HS-27A (cell line): ENCODE data around the gene AEBP2.
A peak's percentile ranks its signal among the peaks of the same experiment; 100 is the strongest.
"Not testable (repeated sequence)": the region's sequence is repeated elsewhere in the genome, so short reads cannot be mapped to it uniquely, and the experiment has no call there.

ENCODE experiments used
- DNase-seq: peaks from one replicate; pipeline ENCODE4 v3.0.0-alpha.2; 2012; ENCODE audit warnings: low read depth, missing footprints

AEBP2 gene, protein sequence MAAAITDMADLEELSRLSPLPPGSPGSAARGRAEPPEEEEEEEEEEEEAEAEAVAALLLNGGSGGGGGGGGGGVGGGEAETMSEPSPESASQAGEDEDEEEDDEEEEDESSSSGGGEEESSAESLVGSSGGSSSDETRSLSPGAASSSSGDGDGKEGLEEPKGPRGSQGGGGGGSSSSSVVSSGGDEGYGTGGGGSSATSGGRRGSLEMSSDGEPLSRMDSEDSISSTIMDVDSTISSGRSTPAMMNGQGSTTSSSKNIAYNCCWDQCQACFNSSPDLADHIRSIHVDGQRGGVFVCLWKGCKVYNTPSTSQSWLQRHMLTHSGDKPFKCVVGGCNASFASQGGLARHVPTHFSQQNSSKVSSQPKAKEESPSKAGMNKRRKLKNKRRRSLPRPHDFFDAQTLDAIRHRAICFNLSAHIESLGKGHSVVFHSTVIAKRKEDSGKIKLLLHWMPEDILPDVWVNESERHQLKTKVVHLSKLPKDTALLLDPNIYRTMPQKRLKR

DNA sequence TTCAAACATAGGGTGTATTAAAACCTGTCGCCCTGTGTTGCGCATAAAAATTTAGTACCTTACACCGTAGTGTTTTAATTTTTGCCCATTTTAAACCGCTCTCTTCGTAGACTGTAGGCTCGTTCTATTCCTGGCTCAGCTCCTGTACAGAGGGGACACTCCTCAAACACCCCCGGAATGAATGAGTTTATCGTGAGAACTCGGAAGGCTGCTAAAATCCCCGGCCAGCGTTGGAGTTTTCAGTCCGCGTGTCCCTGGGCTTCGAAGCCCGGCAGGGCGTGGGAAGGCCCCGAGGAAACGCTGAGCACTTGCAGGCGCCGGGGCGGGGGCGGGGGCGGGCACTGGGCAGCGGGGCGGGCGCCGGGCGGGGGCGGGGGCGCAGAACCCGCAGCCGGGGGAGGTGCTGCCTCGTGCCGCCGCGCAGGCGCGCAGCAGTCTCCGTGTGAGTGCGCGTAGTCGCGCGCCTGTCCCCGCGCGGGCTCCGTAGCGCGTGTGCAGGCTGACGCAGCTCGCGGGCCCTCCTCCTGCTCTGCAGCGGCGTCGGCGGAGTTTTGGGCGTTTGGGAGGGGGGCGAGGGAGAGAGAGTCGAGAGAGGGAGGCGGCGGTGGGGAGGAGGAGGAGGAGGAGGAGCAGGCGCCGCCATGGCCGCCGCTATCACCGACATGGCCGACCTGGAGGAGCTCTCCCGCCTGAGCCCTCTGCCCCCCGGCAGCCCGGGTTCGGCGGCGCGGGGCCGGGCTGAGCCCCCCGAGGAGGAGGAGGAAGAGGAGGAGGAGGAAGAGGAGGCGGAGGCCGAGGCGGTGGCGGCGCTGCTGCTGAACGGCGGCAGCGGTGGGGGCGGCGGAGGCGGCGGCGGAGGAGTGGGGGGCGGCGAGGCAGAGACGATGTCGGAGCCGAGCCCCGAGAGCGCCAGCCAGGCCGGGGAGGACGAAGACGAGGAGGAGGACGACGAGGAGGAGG lies at the start of gene AEBP2:
Gene AEBP2, plus strand, starts transcription at position 434 of the 960 bp plus-strand sequence. Its CDS starts 208 bp downstream, at position 642.
- peak; percentile 88 for DNase-seq

DNA sequence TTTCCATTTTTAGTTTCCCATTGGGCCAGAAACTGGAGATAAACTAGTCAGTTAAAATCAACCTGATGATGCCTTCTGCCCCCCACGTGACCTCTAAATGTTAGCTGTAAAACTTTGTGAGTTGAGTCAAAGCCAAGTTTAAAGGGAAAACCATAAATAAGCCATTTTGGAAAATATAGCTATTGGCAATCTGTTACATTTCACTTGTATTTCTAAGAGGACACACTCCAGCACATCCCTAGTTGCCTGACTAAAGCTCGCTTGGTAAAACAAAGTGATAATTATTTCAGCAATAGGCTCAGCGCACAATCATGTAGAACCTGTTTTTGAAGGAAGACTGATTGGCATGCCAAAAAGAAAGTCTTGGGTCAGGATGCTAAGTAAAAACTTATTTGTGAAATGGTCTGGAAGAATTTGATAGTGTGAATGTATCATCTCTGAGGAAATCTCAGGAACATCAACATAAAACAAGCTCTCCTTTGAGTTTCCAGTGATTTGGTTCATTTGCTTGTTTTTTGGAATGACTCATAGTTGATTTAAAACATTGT lies 49.2 kb upstream of the AEBP2 start:
- DNase-seq, result no peak

DNA sequence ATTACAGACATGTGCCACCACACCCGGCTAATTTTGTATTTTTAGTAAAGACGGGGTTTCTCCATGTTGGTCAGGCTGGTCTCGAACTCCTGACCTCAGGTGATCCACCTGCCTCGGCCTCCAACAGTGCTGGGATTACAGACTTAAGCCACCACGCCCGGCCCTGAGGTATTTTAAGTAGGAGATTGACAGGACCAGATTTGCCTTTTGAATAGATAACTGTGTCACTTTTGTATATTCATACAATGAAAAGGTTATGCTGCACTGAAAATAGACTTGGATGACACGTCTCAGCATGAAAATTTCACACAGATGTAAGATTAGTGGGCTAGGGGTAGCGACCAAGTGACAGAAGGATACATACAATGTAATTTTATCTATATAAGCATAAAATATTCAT lies 46.6 kb upstream of the AEBP2 start:
- not testable (repeated sequence) for DNase-seq

DNA sequence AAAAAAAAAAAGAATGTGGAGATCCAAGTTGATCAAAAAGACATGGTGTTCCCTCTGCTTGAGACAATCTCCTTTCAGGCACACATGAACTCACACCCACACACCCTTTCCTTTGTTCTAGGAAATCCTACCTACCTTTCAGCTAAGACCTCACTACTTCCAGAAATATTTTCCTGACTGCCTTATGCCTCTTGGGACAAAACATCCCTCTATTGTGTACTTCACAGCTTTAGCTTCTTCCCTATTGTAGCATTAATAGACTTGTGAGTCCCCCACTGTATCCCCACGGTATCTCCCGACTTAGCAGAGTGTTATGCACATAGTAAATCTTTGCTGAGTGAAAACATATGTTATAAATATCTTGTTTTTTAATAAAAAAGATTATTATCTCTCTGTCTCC lies 44.9 kb upstream of the AEBP2 start:
- no peak for DNase-seq

DNA sequence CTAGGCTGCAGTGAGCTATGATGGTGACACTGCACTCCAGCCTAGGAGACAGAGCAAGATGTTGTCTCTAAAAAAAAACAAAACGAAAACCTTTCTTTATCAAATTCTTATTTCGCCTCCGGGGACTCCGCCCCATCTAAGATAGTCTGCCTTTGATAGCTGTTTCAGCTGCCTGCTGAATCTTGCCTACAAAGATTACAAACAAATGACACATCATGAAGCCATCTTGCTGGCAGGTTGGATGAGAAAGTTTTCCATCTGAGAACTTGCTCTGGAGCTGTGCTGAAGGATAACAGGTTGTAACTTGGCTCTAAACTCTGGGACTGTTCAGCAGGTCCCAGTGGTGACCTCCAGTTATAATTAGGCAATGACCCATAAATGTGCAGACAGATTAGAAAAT lies 41.8 kb upstream of the AEBP2 start:
- DNase-seq, result no peak

DNA sequence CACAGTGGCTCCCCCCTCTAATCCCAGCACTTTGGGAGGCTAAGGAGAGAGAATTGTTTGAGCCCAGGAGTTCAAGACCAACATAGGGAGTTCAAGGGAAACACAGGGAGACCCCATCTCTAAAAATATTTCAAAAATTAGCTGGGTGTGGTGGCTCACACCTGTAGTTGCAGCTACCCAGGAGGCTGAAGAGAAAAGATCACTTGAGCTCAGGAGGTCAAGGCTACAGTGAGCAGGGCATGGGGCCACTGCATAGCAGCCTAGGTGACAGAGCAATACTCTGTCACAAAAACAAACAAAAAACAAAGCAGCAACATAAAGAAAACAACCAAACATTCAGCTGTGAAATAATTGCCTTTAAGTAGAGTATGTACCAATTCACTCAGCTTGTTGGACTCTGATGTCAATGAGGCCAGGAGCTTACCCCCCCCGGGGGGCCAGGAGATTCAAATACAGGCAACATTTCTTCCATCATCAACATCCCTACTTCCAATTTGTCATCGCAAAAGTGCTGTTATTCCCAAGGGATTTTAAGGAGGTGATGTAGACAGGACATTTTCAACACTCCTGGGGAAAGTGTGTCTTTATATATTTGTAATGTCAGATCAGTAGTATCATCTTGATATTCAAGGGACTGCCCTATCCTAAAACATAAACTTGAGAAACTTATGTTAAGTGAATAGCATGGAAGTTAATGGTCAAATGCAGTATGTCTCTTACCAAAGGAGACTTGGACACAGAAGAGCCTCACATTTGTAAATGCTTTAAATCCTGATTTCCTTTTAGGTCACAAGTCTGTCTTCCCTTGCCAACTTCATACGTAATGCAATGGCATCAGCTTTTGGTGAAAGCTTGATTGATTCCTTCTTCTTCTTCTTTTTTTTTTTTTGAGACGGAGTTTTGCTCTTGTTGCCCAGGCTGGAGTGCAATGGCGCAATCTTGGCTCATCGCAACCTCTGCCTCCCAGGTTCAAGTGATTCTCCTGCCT lies 40.6 kb upstream of the AEBP2 start:
- no peak for DNase-seq

DNA sequence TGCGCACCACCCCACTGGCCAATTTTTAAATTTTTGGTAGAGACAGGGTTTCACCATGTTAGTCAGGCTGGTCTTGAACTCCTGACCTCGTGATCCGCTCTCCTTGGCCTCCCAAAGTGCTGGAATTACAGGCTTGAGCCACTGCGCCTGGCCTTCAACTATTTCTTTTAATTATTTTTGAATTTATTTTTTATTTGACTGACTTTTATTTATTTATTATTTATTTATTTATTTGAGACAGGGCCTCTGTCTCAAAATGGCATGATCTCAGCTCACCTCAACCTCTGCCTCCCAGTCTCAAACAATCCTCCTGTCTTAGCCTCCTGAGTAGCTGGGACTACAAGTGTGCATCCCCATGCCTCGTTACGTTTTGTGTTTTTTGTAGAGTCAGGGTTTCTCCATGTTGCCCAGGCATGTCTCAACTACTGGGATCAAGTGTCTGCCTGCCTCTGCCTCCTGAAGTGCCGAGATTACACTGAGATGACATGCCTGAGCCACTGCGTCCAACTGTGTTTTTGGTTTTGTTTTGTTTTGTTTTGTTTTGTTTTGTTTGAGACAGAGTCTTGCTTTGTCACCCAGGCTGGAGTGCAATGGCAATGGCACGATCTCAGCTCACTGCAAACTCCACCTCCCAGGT lies 38.5 kb upstream of the AEBP2 start:
- DNase-seq, result not testable (repeated sequence)

DNA sequence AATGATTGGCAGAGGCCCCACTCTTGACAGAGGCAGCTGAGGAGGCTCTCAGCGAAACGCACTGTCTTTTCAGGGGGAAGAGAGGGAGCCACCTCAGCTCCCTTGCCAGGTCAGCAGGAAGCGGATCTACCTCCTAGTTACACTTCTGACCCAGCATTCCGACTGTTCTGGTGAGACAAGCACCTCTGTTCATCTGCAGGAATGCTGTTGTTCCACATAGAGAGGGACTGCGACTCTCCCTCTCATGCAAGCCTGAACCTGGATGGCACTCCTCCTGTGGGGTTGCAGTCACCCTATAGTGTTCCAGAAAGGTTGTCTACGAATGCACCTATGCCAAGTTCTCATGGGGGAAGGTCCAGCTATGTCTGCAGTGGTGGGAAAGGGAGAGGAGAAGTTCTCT lies 37.1 kb upstream of the AEBP2 start:
- no peak for DNase-seq

DNA sequence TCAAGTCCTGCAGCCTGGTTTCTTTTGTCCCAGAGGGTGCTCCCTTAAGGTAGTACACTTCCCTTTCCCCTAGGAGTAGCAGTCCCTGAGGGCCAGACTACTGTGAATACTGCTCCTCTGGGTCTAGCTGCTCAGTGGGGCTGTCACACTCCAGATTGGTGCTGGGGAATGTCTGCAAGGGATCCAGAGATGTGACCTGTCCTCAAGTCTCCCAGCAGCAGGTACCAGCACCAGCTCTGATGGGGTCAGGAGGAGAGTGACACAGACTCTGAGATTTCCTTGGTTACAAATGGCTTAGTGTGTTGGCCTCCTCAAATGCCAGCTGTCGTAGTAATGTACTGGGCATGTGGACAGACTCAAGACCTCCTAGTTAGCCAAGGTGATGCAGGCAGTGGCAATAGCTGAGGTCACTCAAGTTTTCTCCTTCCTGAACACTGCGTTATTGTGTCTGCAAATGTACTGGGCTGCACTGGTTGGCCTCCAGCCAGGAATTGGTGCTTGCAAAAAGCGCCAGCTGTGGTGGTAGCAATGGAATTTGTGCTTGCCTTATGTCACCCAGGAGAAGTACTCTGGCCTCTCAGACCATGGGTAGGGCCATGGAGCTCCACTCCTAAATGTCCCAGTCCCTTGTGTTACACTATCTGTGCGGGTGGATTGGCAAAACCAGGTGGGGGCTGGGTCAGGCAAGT lies 36.4 kb upstream of the AEBP2 start:
- peak; percentile 22 for DNase-seq

DNA sequence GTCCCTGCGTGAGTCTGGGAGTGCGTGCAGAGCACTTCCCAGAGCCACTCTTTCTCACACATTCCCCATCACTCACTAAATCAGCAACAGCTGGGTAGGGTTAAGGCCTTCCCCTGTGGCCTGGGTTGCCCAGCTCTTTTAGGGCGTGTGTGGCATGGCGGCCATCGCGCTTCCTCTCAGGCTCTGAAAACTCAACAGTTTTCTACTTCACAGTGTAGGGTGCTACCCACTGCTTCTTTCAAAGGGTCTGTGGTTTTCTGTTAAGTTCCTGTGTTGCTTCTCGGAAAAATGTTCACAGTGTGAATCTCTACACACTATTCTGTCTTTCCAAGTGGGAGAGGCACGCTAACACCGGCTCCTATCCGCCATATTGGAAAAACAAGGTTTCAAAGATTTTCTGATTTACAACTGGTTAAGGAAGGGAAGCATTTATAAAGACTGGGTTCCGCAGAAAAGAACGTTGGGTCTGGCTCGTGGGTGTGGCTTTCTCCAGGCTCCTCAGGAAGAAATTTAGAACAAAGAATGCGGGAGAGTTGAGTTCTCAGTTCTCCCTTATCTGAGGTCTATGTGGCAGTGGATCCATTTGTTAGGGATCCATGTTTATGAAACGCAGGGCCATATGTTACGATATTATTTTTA lies 34.9 kb upstream of the AEBP2 start:
- no peak for DNase-seq

DNA sequence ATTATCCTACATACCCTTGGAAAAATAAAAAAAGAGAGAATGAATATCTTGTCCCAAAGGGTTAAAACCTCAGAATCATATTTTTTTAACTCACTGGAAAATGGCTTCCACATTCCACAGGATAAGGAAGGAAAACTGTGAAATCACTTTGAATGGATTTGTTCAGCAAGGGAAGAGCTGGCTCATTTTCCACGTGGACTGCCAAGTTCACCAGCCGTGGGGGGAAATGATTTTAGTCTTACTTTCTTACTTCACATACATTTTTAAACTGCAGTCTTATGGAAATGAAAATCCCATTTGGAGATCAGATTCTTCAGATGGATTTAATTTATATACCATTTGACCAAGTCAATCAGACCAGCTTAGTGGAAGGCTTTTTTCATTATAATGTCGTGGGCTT lies 29.9 kb upstream of the AEBP2 start:
- DNase-seq, result no peak

DNA sequence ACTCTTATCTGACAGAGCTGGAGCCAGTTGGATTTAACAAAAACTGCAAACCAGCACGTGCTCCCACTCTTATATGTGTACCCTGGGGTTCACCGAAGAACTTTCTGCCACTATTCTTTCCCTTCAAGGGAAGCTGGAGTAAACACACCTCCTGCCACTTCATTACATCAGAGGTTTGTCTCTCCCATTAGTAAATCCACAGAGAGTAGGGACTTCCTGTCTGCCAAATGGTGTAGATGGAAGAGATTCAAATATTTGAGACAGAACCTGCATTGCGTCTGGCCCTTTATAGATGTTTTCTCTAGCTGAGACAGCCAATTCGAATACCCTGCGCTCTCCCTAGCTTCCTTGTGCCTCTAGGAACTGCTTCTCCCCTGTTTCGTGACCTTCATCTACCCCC lies 29.1 kb upstream of the AEBP2 start:
- DNase-seq, result no peak

DNA sequence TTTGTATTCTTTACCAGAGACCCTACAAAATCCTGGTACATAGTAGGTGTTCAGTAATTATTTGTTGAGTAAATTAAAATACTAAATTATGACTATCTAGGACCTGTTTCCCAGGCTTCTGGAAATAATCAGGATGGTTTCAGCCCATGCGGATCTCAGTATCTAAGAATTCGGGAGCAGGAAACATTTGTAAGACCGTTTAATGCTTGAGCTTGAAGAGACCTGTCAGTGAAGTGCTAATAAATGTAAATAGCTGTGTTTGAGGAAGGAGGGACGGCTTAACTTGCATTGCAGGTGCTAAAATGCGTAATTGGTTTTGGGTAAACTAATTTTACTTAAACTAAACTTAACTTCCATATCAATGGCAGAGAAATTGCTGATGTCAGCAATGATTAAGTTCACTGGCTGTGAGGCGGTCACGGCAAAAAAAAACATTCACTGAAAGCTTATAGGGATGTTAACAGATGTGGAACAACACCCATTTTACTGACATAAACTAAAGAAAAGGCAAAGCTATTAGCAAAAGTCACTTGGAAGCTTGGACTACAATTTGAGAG lies 28.6 kb upstream of the AEBP2 start:
- no peak for DNase-seq

DNA sequence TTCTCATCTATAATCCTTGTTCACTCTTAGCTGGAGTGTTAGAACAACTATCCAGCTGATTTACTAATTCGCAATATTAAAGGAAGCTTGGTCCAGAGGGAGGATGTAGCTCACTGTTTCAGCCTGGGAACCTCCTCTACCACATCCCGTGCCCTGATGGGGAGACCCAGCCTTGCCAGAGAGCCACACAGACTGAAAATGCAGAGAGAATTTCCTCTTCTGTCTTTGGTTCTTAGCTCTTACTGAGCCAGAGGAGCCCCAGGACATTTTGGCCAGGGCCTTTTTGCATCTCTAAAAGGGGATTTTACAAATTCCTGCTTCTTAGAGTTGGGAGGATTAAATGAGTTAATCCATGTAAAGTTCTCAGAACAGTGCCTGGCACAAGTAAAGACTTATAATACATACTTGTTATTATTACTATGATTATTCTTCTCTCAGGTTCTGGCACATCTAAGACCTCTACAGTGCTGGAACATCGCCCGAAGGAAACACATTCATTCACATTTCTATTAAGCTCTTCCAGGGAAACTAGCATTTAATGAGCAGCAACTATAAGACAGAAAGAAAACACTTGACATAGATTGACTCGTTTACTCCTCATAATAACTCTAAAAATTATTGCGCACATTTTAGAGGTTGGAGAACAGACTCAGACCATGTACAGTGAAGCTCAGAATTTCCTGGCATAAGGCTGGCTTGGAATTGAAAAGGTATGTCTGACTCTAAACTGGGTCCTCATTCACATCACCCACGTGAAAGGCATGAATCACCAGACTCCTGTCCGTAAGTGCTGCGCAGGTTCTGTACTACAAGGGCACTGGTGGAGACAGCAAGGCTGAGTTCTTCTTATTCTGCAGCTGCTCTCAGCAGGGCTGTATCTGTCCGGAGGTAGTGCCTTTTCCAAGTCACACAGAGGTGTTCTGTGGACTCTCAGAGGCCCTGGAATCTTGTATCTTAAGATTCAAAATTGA lies 27.8 kb upstream of the AEBP2 start:
- no peak for DNase-seq

DNA sequence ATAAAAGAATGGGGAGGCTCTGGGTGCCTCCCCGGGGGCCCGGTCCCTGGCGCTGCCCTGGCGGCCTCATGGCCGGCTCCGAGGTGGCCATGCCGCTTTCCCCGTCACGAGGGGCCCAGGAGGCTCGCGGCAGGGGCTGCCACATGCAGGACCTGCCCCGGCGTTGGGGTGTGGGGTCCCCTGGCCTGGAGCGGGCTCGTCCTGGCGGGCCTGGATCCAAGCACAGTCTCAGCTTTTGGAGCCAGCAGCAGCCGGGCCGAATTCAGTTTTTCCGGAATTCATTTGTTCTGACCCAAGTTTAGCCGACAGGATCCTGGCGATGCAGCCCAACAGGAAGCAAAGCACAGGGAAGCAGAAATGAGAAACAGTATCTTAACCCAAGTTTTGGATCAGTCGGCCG lies 26.4 kb upstream of the AEBP2 start:
- DNase-seq, result no peak

DNA sequence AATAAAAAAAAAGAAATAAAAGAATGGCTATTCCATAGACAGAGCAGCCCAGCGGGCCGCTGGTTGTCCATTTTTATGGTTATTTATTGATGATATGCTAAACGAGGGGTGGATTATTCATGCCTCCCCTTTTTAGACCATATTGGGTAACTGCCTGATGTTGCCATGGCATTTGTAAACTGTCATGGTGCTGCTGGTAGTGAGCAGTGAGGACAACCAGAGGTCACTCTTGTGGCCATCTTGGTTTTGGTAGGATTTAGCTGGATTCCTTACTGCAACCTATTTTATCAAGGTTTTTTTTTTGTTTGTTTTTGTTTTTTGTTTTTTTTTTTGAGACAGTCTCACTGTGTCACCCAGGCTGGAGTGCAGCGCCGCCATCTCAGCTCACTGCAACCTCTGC lies 25.7 kb upstream of the AEBP2 start:
- DNase-seq, result not testable (repeated sequence)

DNA sequence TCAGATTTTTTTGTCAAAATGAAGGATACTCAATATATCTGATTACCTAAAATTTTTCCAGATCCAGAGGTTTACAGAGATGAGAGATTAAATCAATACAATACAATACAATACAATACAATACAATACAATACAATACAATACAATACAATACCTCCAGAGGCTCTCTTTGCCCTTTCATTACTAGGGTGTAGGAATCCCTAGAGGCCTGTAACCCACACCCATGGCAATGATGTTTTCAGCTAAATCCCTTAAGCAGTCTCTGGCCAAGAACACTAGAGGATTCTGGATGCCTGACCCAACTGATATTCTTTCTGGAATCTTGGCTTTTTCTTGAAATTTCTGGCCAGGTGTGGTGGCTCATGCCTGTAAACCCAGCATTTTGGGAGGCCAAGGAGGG lies 23.7 kb upstream of the AEBP2 start:
- DNase-seq, result no peak

DNA sequence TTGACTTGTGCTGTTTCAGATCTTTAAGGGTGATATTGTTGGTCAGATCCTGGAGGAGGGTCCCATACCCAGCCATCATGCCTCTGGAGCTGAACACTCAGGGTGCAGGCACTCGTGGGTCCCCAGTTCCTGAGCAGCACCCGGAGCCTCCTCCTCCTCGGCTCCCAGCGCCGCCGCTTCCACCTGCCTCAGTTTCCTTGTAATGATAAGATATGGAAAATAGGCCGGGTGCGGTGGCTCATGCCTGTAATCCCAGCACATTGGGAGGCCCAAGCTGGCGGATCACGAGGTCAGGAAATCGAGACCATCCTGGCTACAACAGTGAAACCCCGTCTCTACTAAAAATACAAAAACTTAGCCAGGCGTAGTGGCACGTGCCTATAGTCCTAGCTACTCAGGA lies 20.2 kb upstream of the AEBP2 start:
- DNase-seq, result no peak
